CD14-positive monocyte (primary cell): ENCODE measurements around the gene RBP5. TPM values are rescaled to one million over a fixed set of nuclear protein-coding genes. Genes with fewer than 3 reads are reported as not detected.

Source experiments
- DNase-seq, 3 donors: peaks; one replicate each; pipeline ENCODE4 v3.0.0-alpha.2; 2011 to 2022
- H2AFZ ChIP-seq: 2 replicates; pipeline ENCODE4 v1.6.0; 2012; ENCODE audit warnings: mild to moderate bottlenecking, low read depth, low read length, inconsistent platforms; ENCODE audit not compliant: insufficient read depth, poor library complexity, severe bottlenecking
- H3K27ac ChIP-seq, 2 donors: 1 replicate in 1 of 2; 2 replicates in 1 of 2; pipeline ENCODE4 v1.5.1; 2012 to 2013; ENCODE audit warnings: low read length in 2 of 2, control low read depth in 1 of 2, inconsistent platforms in 1 of 2, low read depth in 1 of 2, mild to moderate bottlenecking in 1 of 2
- H3K27me3 ChIP-seq, 2 donors: one replicate each; pipeline versions ENCODE4 v1.6.0 to v1.6.1; 2011 to 2013; ENCODE audit warnings: low read length in 2 of 2; ENCODE audit not compliant: control insufficient read depth in 2 of 2, insufficient read depth in 2 of 2
- H3K36me3 ChIP-seq, 2 donors: replicated peaks in 1 of 2; 1 replicate in 1 of 2; 2 replicates in 1 of 2; pipeline versions ENCODE4 v1.5.1 to v1.6.1; 2012 to 2013; ENCODE audit warnings: low read length in 2 of 2, control low read depth in 1 of 2, inconsistent platforms in 1 of 2, mild to moderate bottlenecking in 1 of 2; ENCODE audit not compliant: insufficient read depth in 2 of 2, control insufficient read depth in 1 of 2
- H3K4me1 ChIP-seq, 2 donors: 1 replicate in 1 of 2; 2 replicates in 1 of 2; pipeline versions ENCODE4 v1.5.1 to v1.6.1; 2012 to 2013; ENCODE audit warnings: low read length in 2 of 2, control low read depth in 1 of 2, inconsistent platforms in 1 of 2, mild to moderate bottlenecking in 1 of 2, moderate library complexity in 1 of 2; ENCODE audit not compliant: insufficient read depth in 2 of 2, control insufficient read depth in 1 of 2
- H3K4me2 ChIP-seq: replicated peaks from 2 replicates; pipeline ENCODE3; 2012; ENCODE audit warnings: low read length, moderate library complexity, mild to moderate bottlenecking; ENCODE audit not compliant: poor library complexity, severe bottlenecking; ENCODE audit errors: extremely low read depth
- H3K4me3 ChIP-seq, 3 experiments: fragments of 200-600 bp in 1 of 3; sonication (generic) in 1 of 3; replicated peaks in 1 of 3; 1 replicate in 2 of 3; 2 replicates in 1 of 3; pipeline ENCODE4 v1.5.1; 2011 to 2013; ENCODE audit warnings: low read length in 3 of 3, mild to moderate bottlenecking in 3 of 3, control low read depth in 2 of 3, low read depth in 2 of 3, inconsistent platforms in 1 of 3, moderate library complexity in 1 of 3
- H3K79me2 ChIP-seq: 2 replicates; pipeline ENCODE4 v1.6.0; 2012; ENCODE audit warnings: mild to moderate bottlenecking, control low read depth, inconsistent platforms, low read length, moderate library complexity; ENCODE audit not compliant: insufficient read depth
- H3K9ac ChIP-seq: 2 replicates; pipeline ENCODE4 v1.6.0; 2017; ENCODE audit warnings: low read length, mild to moderate bottlenecking; ENCODE audit not compliant: insufficient read depth, poor library complexity, severe bottlenecking
- H3K9me3 ChIP-seq, 2 donors: replicated peaks in 1 of 2; 1 replicate in 1 of 2; 2 replicates in 1 of 2; pipeline versions ENCODE4 v1.5.1 to v1.6.1; 2012 to 2013; ENCODE audit warnings: low read length in 2 of 2, control low read depth in 1 of 2; ENCODE audit not compliant: control insufficient read depth in 1 of 2, insufficient read depth in 1 of 2
- H4K20me1 ChIP-seq: 2 replicates; pipeline ENCODE4 v1.6.0; 2012; ENCODE audit warnings: mild to moderate bottlenecking, low read length, control low read depth, moderate library complexity; ENCODE audit not compliant: insufficient read depth
- H3K27ac Mint-ChIP-seq, 7 donors: one replicate each; pipeline ENCODE4 v1.8.0; 2020; ENCODE audit warnings: mild to moderate bottlenecking in 7 of 7, mixed read lengths in 7 of 7, moderate library complexity in 6 of 7, inconsistent platforms in 2 of 7
- H3K27me3 Mint-ChIP-seq, 3 donors: one replicate each; pipeline ENCODE4 v1.8.0; 2021 to 2022; ENCODE audit warnings: low read depth in 3 of 3, mild to moderate bottlenecking in 3 of 3, mixed read lengths in 3 of 3, moderate library complexity in 3 of 3, inconsistent platforms in 1 of 3
- H3K36me3 Mint-ChIP-seq, 2 donors: one replicate each; pipeline ENCODE4 v1.8.0; 2020; ENCODE audit warnings: mixed read lengths in 2 of 2, inconsistent platforms in 1 of 2, mild to moderate bottlenecking in 1 of 2
- H3K4me1 Mint-ChIP-seq: one replicate; pipeline ENCODE4 v1.8.0; 2020; ENCODE audit warnings: mild to moderate bottlenecking, mixed read lengths
- H3K4me3 Mint-ChIP-seq, 2 donors: one replicate each; pipeline ENCODE4 v1.8.0; 2020; ENCODE audit warnings: mild to moderate bottlenecking in 2 of 2, mixed read lengths in 2 of 2, moderate library complexity in 1 of 2
- H3K9me3 Mint-ChIP-seq, 7 donors: one replicate each; pipeline ENCODE4 v1.8.0; 2020 to 2022; ENCODE audit warnings: mixed read lengths in 7 of 7, mild to moderate bottlenecking in 6 of 7, moderate library complexity in 6 of 7, inconsistent platforms in 2 of 7
- WGBS: methylation state at CpG from one replicate; pipeline ENCODE4 v1.1.5; 2013; ENCODE audit warnings: missing lambda C conversion rate; ENCODE audit not compliant: insufficient coverage; 5-methylcytosine and 5-hydroxymethylcytosine counted together
- intact Hi-C, 2 donors: fragments of 100-400 bp; cut with micrococcal nuclease; formaldehyde crosslinking; loops; one replicate each; pipeline versions ENCODE4 v1.15.0 to v1.15.1; 2023
- polyA plus RNA-seq, 3 donors: library from polyadenylated mRNA; depleted of rRNA in 1 of 3; unstranded in 2 of 3; stranded (reverse) in 1 of 3; fragments of 300-500 nt in 2 of 3; fragments of >200 nt in 1 of 3; fragmentation: Illumina TruSeq in 2 of 3; gene quantifications; 1 replicate in 2 of 3; 2 replicates in 1 of 3; pipeline ENCODE4 v1.2.3, GENCODE V29; 2012 to 2021
- TF ChIP-seq, protein P1 (sequence below): fragments of 200-600 bp; IDR thresholded peaks from one replicate; pipeline ENCODE4 v1.8.0; 2022; ENCODE audit warnings: antibody characterized with exemption, mild to moderate bottlenecking

The RBP5 gene
- polyA plus RNA-seq, 3 donors: not detected

GRCh38 chr12:7152818-7153217 lies 24.1 kb upstream of the RBP5 start:
- intact Hi-C loops: no loop called here
- H2AFZ ChIP-seq: no peak overlapping the region
- 100% methylated on average over 1 of the region's 4 CpGs for WGBS
- Mint-ChIP-seq H3K36me3 (peaks cover 28 to 58% of the 10 kb centered on the region in 2 donors), H3K27me3 (peaks cover 1 to 2% (median 1%) of the 10 kb centered on the region in 3 donors), H3K4me1 (no peaks in the 10 kb centered on the region), H3K27ac (no peak overlapping the region), H3K9me3 (no peaks in the 10 kb centered on the region), H3K4me3 (no peak overlapping the region)
- TF ChIP-seq, protein P1, sequence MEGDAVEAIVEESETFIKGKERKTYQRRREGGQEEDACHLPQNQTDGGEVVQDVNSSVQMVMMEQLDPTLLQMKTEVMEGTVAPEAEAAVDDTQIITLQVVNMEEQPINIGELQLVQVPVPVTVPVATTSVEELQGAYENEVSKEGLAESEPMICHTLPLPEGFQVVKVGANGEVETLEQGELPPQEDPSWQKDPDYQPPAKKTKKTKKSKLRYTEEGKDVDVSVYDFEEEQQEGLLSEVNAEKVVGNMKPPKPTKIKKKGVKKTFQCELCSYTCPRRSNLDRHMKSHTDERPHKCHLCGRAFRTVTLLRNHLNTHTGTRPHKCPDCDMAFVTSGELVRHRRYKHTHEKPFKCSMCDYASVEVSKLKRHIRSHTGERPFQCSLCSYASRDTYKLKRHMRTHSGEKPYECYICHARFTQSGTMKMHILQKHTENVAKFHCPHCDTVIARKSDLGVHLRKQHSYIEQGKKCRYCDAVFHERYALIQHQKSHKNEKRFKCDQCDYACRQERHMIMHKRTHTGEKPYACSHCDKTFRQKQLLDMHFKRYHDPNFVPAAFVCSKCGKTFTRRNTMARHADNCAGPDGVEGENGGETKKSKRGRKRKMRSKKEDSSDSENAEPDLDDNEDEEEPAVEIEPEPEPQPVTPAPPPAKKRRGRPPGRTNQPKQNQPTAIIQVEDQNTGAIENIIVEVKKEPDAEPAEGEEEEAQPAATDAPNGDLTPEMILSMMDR: no peak
- no peaks in the 10 kb centered on the region for H3K4me1 ChIP-seq
- H3K27me3 ChIP-seq: no peaks in the 10 kb centered on the region
- no peak overlapping the region for H3K4me3 ChIP-seq
- no peak overlapping the region for H3K27ac ChIP-seq
- H3K79me2 ChIP-seq: no peaks in the 10 kb centered on the region
- H3K9me3 ChIP-seq: no peaks in the 10 kb centered on the region
- no peak for DNase-seq
- no peak overlapping the region for H3K4me2 ChIP-seq
- H3K9ac ChIP-seq: no peak overlapping the region
- no peaks in the 10 kb centered on the region for H4K20me1 ChIP-seq
- peaks cover 0 to 26% of the 10 kb centered on the region in 2 donors for H3K36me3 ChIP-seq

DNA sequence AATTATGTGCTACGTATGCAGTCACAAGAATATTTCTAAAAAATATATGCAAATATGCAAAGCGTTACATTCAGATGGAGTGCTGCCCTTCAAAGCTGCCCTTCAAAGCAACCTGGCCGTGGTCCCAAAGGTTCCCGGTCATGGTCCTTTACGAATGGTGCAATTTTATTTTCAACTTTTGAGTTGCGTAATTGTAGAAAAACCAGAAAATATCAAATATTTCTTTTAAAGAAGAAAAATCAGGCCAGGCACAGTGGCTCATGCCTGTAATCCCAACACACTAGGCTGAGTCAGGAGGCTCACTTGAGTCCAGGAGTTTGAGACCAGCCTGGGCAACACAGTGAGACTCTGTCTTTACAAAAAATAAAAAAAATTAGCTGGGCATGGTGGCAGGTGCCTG lies 22.8 kb upstream of the RBP5 start:
- H3K36me3 Mint-ChIP-seq: peaks cover 29 to 58% of the 10 kb centered on the region in 2 donors
- WGBS: 67% methylated on average over 3 of the region's 6 CpGs
- Histone ChIP-seq H3K79me2 (no peaks in the 10 kb centered on the region), H3K4me3 (no peak overlapping the region), H3K9me3 (no peaks in the 10 kb centered on the region), H3K36me3 (peaks cover 0 to 26% of the 10 kb centered on the region in 2 donors), H3K4me1 (no peaks in the 10 kb centered on the region), H3K9ac (no peak overlapping the region), H3K27me3 (no peaks in the 10 kb centered on the region), H4K20me1 (no peaks in the 10 kb centered on the region), H2AFZ (no peak overlapping the region), H3K27ac (no peak overlapping the region), H3K4me2 (no peak overlapping the region)
- H3K27me3 Mint-ChIP-seq: peaks cover 1 to 2% (median 1%) of the 10 kb centered on the region in 3 donors
- TF ChIP-seq, protein P1: no peak
- intact Hi-C loops: no loop called here
- no peak for DNase-seq
- H3K9me3 Mint-ChIP-seq: no peaks in the 10 kb centered on the region
- H3K4me1 Mint-ChIP-seq: no peaks in the 10 kb centered on the region
- H3K4me3 Mint-ChIP-seq: no peak overlapping the region
- H3K27ac Mint-ChIP-seq: no peak overlapping the region
